Psoas muscle (tissue), 8 donors: ENCODE measurements around the gene SPACA4. TPM values are rescaled to one million over a fixed set of nuclear protein-coding genes. Genes with fewer than 3 reads are reported as not detected.

Experiments used
- ATAC-seq, 4 donors: fragments of 200-7000 bp; cut with Tn5 transposase; one replicate each; pipeline ENCODE4 v1.9.1; 2020; ENCODE audit warnings: moderate library complexity in 3 of 4, mild to moderate bottlenecking in 2 of 4
- DNase-seq, 2 donors: peaks; one replicate each; pipeline ENCODE4 v3.0.0-alpha.2; 2020
- H3K27ac ChIP-seq: fragments of 200-600 bp; one replicate; pipeline ENCODE4 v1.8.0; 2022
- H3K27me3 ChIP-seq, 3 donors: fragments of 200-600 bp in 1 of 3; one replicate each; pipeline versions ENCODE4 v1.6.1 to v1.8.0; 2013 to 2022; ENCODE audit warnings: low read length in 2 of 3, mild to moderate bottlenecking in 2 of 3, moderate library complexity in 1 of 3; ENCODE audit not compliant: insufficient read depth in 3 of 3
- H3K36me3 ChIP-seq, 2 donors: fragments of 200-600 bp in 1 of 2; one replicate each; pipeline versions ENCODE4 v1.6.1 to v1.8.0; 2013 to 2022; ENCODE audit warnings: low read depth in 1 of 2, mild to moderate bottlenecking in 1 of 2, moderate library complexity in 1 of 2; ENCODE audit not compliant: insufficient read depth in 1 of 2
- H3K4me1 ChIP-seq: fragments of 200-600 bp; one replicate; pipeline ENCODE4 v1.8.0; 2022
- H3K4me3 ChIP-seq: fragments of 200-600 bp; one replicate; pipeline ENCODE4 v1.8.0; 2022; ENCODE audit warnings: mild to moderate bottlenecking
- H3K9me3 ChIP-seq: fragments of 200-600 bp; one replicate; pipeline ENCODE4 v1.8.0; 2022
- WGBS, 3 donors: extraction: QIAGEN DNeasy Blood & Tissue Kit; methylation state at CpG; one replicate each; pipeline versions ENCODE4 v1.1.6 to v1.1.7; 2013; 5-methylcytosine and 5-hydroxymethylcytosine counted together
- intact Hi-C, 2 donors: fragments of 100-400 bp; cut with DNase I; formaldehyde crosslinking; loops; one replicate each; pipeline versions ENCODE4 v1.11.0 to v1.14.2; 2022
- polyA plus RNA-seq, 3 donors: library from polyadenylated mRNA; stranded (reverse); fragments of 200-250 nt; gene quantifications; one replicate each; pipeline ENCODE4 v1.2.3, GENCODE V29; 2013
- total RNA-seq, 4 donors: library from RNA; stranded (reverse); fragmentation: NEBNext Ultra II Directional in 2 of 4; extraction: Animal tissue kit (Norgen Biotek cat#: 25700) in 2 of 4; gene quantifications; one replicate each; pipeline versions ENCODE4 v1.2.1 to v1.2.4, GENCODE V29; 2021 to 2023
- TF ChIP-seq, protein P1 (sequence below): fragments of 200-600 bp; IDR thresholded peaks from one replicate; pipeline ENCODE4 v1.8.0; 2022; ENCODE audit warnings: antibody characterized with exemption
- donor health status: healthy with polysubstance abuse.
- donor health status: DM: no; HTN: no; CAD: no; lungs with moderate emphysema.
- donor health status: Bipolar disorder and iron deficiency.
- donor health status: healthy.
- donor health status: DM: yes; HTN: yes; CAD: no.
- donor health status: DM: no; HTN: no; CAD: no.
- donor health status: DM: no; HTN: no; CAD: no.
- donor health status: DM: yes; HTN: yes; CAD: no.

Gene SPACA4
- total and polyA plus RNA-seq, 7 donors: not detected

- intact Hi-C loops: no loop called here
- H3K27ac ChIP-seq: peak within 1 kb of the TSS; percentile 94
- no peaks in the 10 kb centered on the region for H3K27me3 ChIP-seq
- peak within 1 kb of the TSS; percentile 99 for H3K4me3 ChIP-seq
- peaks cover 8 to 50% of the 10 kb centered on the region in 2 donors for H3K36me3 ChIP-seq
- TF ChIP-seq, protein P1, sequence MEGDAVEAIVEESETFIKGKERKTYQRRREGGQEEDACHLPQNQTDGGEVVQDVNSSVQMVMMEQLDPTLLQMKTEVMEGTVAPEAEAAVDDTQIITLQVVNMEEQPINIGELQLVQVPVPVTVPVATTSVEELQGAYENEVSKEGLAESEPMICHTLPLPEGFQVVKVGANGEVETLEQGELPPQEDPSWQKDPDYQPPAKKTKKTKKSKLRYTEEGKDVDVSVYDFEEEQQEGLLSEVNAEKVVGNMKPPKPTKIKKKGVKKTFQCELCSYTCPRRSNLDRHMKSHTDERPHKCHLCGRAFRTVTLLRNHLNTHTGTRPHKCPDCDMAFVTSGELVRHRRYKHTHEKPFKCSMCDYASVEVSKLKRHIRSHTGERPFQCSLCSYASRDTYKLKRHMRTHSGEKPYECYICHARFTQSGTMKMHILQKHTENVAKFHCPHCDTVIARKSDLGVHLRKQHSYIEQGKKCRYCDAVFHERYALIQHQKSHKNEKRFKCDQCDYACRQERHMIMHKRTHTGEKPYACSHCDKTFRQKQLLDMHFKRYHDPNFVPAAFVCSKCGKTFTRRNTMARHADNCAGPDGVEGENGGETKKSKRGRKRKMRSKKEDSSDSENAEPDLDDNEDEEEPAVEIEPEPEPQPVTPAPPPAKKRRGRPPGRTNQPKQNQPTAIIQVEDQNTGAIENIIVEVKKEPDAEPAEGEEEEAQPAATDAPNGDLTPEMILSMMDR: no peak
- no peaks in the 10 kb centered on the region for H3K9me3 ChIP-seq
- ATAC-seq (peak; percentile 88 to 90 (median 90)), DNase-seq (peak; percentile 98 to 99)
- WGBS, 3 donors: 0% methylated on average over 62 to 69 of the region's 69 CpGs
- H3K4me1 ChIP-seq: peaks cover 35% of the 10 kb centered on the region
Observed at GRCh38 chr19:48618916-48619691, 12.6 kb downstream of the SPACA4 start, which contains the start of the genes RPL18 and SPHK2. TSS of gene RPL18 (minus strand) at chr19:48619178. CDS start at chr19:48619143, 35 bp downstream. TSS of gene SPHK2 (plus strand) at chr19:48619506. CDS start at chr19:48620515, 1,009 bp downstream.

GRCh38 chr19:48619692-48620585 lies 13.4 kb downstream of the SPACA4 start:
- TF ChIP-seq, protein P1: no peak
- H3K27ac ChIP-seq: peak overlapping the region; percentile 94
- DNase-seq: peak in 1 of 2 donors; percentile 61
- no peaks in the 10 kb centered on the region for H3K27me3 ChIP-seq
- WGBS, 3 donors: 29 to 31% (median 30%) methylated on average over 6 of the region's 6 CpGs
- peaks cover 35% of the 10 kb centered on the region for H3K4me1 ChIP-seq
- peak in 1 of 4 donors; percentile 0 for ATAC-seq
- H3K36me3 ChIP-seq: peaks cover 8 to 47% of the 10 kb centered on the region in 2 donors
- H3K9me3 ChIP-seq: no peaks in the 10 kb centered on the region
- H3K4me3 ChIP-seq: peak overlapping the region; percentile 99
- intact Hi-C loops: no loop called here

DNA sequence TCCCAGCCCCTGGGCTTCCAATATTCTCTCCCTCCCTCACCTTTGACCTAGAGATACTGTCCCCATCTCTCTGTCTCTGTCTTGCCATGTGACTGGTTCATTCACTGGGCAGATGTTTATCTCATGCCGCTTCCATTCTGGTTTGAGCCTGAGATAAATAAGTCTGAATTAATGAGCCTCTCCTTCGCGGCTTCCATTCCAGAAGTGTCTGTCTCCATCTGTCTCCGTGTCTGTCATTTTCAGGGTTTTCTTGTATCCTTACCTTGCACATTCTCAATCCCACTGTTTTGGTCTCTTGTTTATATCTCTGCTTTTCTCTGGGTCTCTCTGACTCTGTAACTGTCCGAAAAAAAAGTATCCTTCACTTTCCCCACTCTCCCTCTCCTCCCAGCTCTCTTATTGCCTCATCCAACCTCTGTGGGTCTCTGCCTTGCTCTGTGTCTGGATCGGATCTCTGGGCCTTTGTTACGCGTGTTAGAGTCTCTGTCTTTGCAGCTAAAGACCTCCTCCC lies 17.1 kb downstream of the SPACA4 start:
- intact Hi-C loops: no loop called here
- Histone ChIP-seq H3K27ac (peak overlapping the region; percentile 70), H3K36me3 (peaks cover 0 to 25% of the 10 kb centered on the region in 2 donors), H3K9me3 (no peaks in the 10 kb centered on the region), H3K4me3 (peak overlapping the region; percentile 75), H3K27me3 (no peaks in the 10 kb centered on the region), H3K4me1 (peaks cover 16% of the 10 kb centered on the region)
- DNase-seq (no peak), ATAC-seq (no peak)
- 20 to 26% (median 24%) methylated on average over 8 of the region's 8 CpGs for WGBS, 3 donors
- TF ChIP-seq, protein P1: no peak

GRCh38 chr19:48624067-48624594 lies 17.6 kb downstream of the SPACA4 start:
- Histone ChIP-seq H3K27me3 (no peaks in the 10 kb centered on the region), H3K27ac (peak overlapping the region; percentile 70), H3K9me3 (no peaks in the 10 kb centered on the region), H3K4me3 (peak overlapping the region; percentile 75), H3K4me1 (peaks cover 16% of the 10 kb centered on the region), H3K36me3 (peaks cover 0 to 25% of the 10 kb centered on the region in 2 donors)
- ATAC-seq (peak; percentile 83 to 86 (median 84)), DNase-seq (peak; percentile 99)
- TF ChIP-seq, protein P1: no peak
- 0 to 1% (median 1%) methylated on average over 38 to 40 of the region's 40 CpGs for WGBS, 3 donors
- intact Hi-C loops: no loop called here
